ENCODE measurements around the gene MYO7B.

Gene MYO7B

GRCh38 chr2:127591221-127591923, 55.9 kb downstream of the MYO7B start:
- no peaks in the 10 kb centered on the region for H3K4me1 ChIP-seq
- no peak overlapping the region for H3K4me2 ChIP-seq (ENCODE audit: low read length)

GRCh38 chr2:127592761-127593227, 57.3 kb downstream of the MYO7B start:
- H3K36me3 ChIP-seq (ENCODE audit: control insufficient read depth, insufficient read depth, low read length), result no peaks in the 10 kb centered on the region
- H3K4me1 ChIP-seq, result no peaks in the 10 kb centered on the region
- no peaks in the 10 kb centered on the region for H3K79me2 ChIP-seq
- TF ChIP-seq CTCF (IDR thresholded peaks at IDR 0.05), result no peak
- H3K4me3 ChIP-seq (ENCODE audit: low read depth, low read length), result no peak overlapping the region
- no peak overlapping the region for H2AFZ ChIP-seq
- H3K9me3 ChIP-seq (ENCODE audit: control insufficient read depth, low read length), result no peaks in the 10 kb centered on the region
- no peak overlapping the region for H3K4me2 ChIP-seq (ENCODE audit: low read length)
- no peak overlapping the region for H3K9ac ChIP-seq
- H3K27ac ChIP-seq, result no peak overlapping the region
- no peaks in the 10 kb centered on the region for H3K27me3 ChIP-seq (ENCODE audit: control insufficient read depth, insufficient read depth, low read length)

More at GRCh38 chr2:127591221-127591923, 55.9 kb downstream of the MYO7B start:
- H3K27me3 ChIP-seq (ENCODE audit: control insufficient read depth, insufficient read depth, low read length), result no peaks in the 10 kb centered on the region
- H3K9ac ChIP-seq, result no peak overlapping the region
- peak; percentile 51 for TF ChIP-seq CTCF (IDR thresholded peaks at IDR 0.05)
- H3K36me3 ChIP-seq (ENCODE audit: control insufficient read depth, insufficient read depth, low read length), result no peaks in the 10 kb centered on the region
- no peaks in the 10 kb centered on the region for H3K79me2 ChIP-seq
- H3K27ac ChIP-seq, result no peak overlapping the region
- H2AFZ ChIP-seq, result no peak overlapping the region
- no peaks in the 10 kb centered on the region for H3K9me3 ChIP-seq (ENCODE audit: control insufficient read depth, low read length)
- no peak overlapping the region for H3K4me3 ChIP-seq (ENCODE audit: low read depth, low read length)

- H3K27ac ChIP-seq, result no peak overlapping the region
- H3K4me1 ChIP-seq, result no peaks in the 10 kb centered on the region
- H3K4me2 ChIP-seq (ENCODE audit: low read length), result no peak overlapping the region
- H3K79me2 ChIP-seq, result no peaks in the 10 kb centered on the region
- H3K27me3 ChIP-seq (ENCODE audit: control insufficient read depth, insufficient read depth, low read length), result no peaks in the 10 kb centered on the region
- no peak overlapping the region for H3K9ac ChIP-seq
- no peaks in the 10 kb centered on the region for H3K9me3 ChIP-seq (ENCODE audit: control insufficient read depth, low read length)
- no peak overlapping the region for H2AFZ ChIP-seq
- no peaks in the 10 kb centered on the region for H3K36me3 ChIP-seq (ENCODE audit: control insufficient read depth, insufficient read depth, low read length)
- H3K4me3 ChIP-seq (ENCODE audit: low read depth, low read length), result no peak overlapping the region
- TF ChIP-seq CTCF (IDR thresholded peaks at IDR 0.05), result no peak
Observed at GRCh38 chr2:127593228-127594115, 58.0 kb downstream of the MYO7B start.

GRCh38 chr2:127594116-127594591, 58.7 kb downstream of the MYO7B start:
- Histone ChIP-seq H2AFZ (no peak overlapping the region), H3K9me3 (ENCODE audit: control insufficient read depth, low read length) (no peaks in the 10 kb centered on the region), H3K9ac (no peak overlapping the region), H3K79me2 (no peaks in the 10 kb centered on the region), H3K4me2 (ENCODE audit: low read length) (no peak overlapping the region), H3K27ac (no peak overlapping the region), H3K27me3 (ENCODE audit: control insufficient read depth, insufficient read depth, low read length) (no peaks in the 10 kb centered on the region), H3K36me3 (ENCODE audit: control insufficient read depth, insufficient read depth, low read length) (no peaks in the 10 kb centered on the region), H3K4me1 (no peaks in the 10 kb centered on the region), H3K4me3 (ENCODE audit: low read depth, low read length) (no peak overlapping the region)
- no peak for TF ChIP-seq CTCF (IDR thresholded peaks at IDR 0.05)

All from parathyroid adenoma (tissue), 2 donors.